ENCODE measurements around the gene EZR. TPM values are rescaled to one million over a fixed set of nuclear protein-coding genes. Genes with fewer than 3 reads are reported as not detected.

EZR gene
- total RNA-seq, 1 experiment from 2014 or later, result 1,402 TPM

GRCh38 chr6:158776737-158777136, 42.4 kb downstream of the EZR start:
- peaks cover 100% of the 10 kb centered on the region for H3K79me2 ChIP-seq (ENCODE audit: insufficient read depth, low read length)
- POLR2A ChIA-PET, result interaction anchor here (0.6 kb wide), 1 partner anchor 32 kb away, joined by 3 read pairs; no protein-coding TSS in a partner anchor

More at GRCh38 chr6:158776737-158777136, 42.4 kb downstream of the EZR start:
- no TSS peak for BruUV-seq (replicated peaks)
- H3K27me3 ChIP-seq (ENCODE audit: insufficient read depth, low read length), result no peaks in the 10 kb centered on the region
- ATAC-seq (peak; percentile 4; the same call in 1 of the 2 replicates), DNase-seq (ENCODE audit: low read depth, low spot score) (no peak)
- H3K4me1 ChIP-seq (ENCODE audit: control insufficient read depth in 1 of 2, insufficient read depth in 2 of 2, low read length in 2 of 2), result peaks cover 39 to 98% of the 10 kb centered on the region in 2 experiments
- ChIA-PET CTCF (interaction anchor here (1.1 to 1.8 kb wide), 2 partner anchors 16 to 58 kb away, joined by 4 to 6 read pairs; no protein-coding TSS in a partner anchor), RAD21 (ENCODE audit: low non-redundant PET in 1 of 2, low total read pairs in 2 of 2, uncharacterized antibody in 2 of 2, unreplicated experiment in 2 of 2) (no interaction called here)
- no peak overlapping the region for H3K4me2 ChIP-seq (ENCODE audit: low read length)
- peaks cover 58% of the 10 kb centered on the region; the same call in 1 of the 2 replicates for H4K20me1 ChIP-seq (ENCODE audit: insufficient read depth)
- H3K9me3 ChIP-seq (ENCODE audit: control insufficient read depth in 1 of 2, insufficient read depth in 1 of 2, low read depth in 1 of 2, low read length in 2 of 2), result no peaks in the 10 kb centered on the region
- peaks cover 58 to 95% of the 10 kb centered on the region in 2 experiments for H3K36me3 ChIP-seq (ENCODE audit: control insufficient read depth in 1 of 2, insufficient read depth in 2 of 2, low read length in 2 of 2)
- no peak overlapping the region for H2AFZ ChIP-seq (ENCODE audit: low read depth, low read length, poor library complexity, severe bottlenecking)
- no peak overlapping the region for H3K4me3 ChIP-seq (replicated peaks in 1 of 2; ENCODE audit: low read depth in 1 of 2, low read length in 2 of 2)
- H3K27ac ChIP-seq (ENCODE audit: low read depth, low read length), result peak overlapping the region; percentile 28
- intact Hi-C loops (cut with micrococcal nuclease), result no loop called here
- H3K9me2 ChIP-seq (ENCODE audit: insufficient read depth), result no peaks in the 10 kb centered on the region
- TF ChIP-seq ELF1 (IDR thresholded peaks at IDR 0.05; ENCODE audit: borderline replicate concordance, low read depth) (no peak), EGR1 (IDR thresholded peaks at IDR 0.05; ENCODE audit: low read depth) (no peak), JUND (IDR thresholded peaks at IDR 0.05) (no peak), SP1 (IDR thresholded peaks at IDR 0.05; ENCODE audit: low read depth) (no peak), TCF7L2 (IDR thresholded peaks at IDR 0.05; ENCODE audit: borderline replicate concordance, extremely low read depth, insufficient read depth, insufficient read length) (no peak), REST (IDR thresholded peaks at IDR 0.05; ENCODE audit: low read depth) (no peak), FOSL1 (IDR thresholded peaks at IDR 0.05; ENCODE audit: low read depth) (no peak), SIN3A (IDR thresholded peaks at IDR 0.05; ENCODE audit: low read depth) (no peak), ZNF274 (IDR thresholded peaks at IDR 0.05; ENCODE audit: low read depth, low read length) (no peak), SRF (IDR thresholded peaks at IDR 0.05; ENCODE audit: low read depth) (no peak), EZH2phosphoT487 (IDR thresholded peaks at IDR 0.05; ENCODE audit: borderline replicate concordance) (no peak), ZFX (IDR thresholded peaks at IDR 0.05) (no peak)
- no peak overlapping the region for H3K9ac ChIP-seq (ENCODE audit: low read length)

Data from HCT116 (cell line).